ENCODE measurements around the gene TUBAL3.

Gene TUBAL3

DNA sequence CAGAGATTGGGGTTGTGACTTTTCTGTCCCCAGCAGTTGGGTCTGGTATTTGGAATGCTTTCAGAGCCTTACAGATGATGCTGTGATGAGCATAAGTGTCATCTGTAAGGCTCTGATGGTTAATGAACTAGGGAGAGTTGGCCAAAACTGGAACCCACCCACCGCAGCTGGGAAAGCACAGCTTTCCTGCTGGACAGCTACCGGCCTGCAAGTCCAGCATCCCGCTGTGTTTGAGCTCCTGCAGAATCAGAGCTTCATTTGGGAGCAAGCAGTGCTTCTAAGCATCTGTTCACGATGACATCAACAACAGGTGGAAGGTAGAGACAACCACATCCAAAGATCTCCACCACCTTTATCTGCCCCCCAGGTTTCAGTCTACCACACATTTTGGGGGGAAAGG, 28.2 kb downstream of the TUBAL3 start:
- TF ChIP-seq, protein P1, sequence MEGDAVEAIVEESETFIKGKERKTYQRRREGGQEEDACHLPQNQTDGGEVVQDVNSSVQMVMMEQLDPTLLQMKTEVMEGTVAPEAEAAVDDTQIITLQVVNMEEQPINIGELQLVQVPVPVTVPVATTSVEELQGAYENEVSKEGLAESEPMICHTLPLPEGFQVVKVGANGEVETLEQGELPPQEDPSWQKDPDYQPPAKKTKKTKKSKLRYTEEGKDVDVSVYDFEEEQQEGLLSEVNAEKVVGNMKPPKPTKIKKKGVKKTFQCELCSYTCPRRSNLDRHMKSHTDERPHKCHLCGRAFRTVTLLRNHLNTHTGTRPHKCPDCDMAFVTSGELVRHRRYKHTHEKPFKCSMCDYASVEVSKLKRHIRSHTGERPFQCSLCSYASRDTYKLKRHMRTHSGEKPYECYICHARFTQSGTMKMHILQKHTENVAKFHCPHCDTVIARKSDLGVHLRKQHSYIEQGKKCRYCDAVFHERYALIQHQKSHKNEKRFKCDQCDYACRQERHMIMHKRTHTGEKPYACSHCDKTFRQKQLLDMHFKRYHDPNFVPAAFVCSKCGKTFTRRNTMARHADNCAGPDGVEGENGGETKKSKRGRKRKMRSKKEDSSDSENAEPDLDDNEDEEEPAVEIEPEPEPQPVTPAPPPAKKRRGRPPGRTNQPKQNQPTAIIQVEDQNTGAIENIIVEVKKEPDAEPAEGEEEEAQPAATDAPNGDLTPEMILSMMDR (IDR thresholded peaks at IDR 0.05; ENCODE audit: borderline replicate concordance, insufficient read depth, low read depth, low read length): no peak
- H3K4me3 ChIP-seq (ENCODE audit: low read depth, low read length): no peak overlapping the region

DNA sequence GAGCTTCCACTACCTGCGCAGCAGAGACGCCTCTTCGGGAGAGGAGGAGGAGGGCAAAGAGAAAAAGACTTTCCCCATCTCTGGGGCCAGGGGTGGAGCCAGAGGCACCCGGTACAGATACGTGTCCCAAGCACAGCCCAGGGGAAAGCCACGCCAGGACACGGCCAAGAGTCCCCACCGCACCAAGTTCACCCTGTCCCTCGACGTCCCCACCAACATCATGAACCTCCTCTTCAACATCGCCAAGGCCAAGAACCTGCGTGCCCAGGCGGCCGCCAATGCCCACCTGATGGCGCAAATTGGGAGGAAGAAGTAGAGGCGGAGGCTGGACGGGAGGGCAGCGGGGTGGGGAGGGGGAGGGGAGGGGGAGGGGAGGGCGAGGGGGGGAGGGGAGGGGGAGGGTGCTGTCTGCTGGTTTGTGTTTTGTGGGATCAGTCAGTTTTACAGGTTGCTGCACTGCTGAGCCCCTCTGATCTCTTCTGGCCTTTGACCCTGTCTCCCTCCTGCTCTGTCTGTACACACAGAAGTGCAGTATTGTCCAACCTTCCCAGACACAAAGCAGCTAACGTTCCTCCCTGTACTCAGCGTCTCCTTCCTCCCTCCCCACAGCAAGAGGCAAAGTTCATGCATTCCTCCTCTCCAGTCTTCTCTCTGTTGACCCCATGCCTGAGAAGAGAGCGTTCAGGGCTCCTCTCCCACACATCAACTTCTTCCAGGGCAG, 30.6 kb downstream of the TUBAL3 start:
- TF ChIP-seq, protein P1 (IDR thresholded peaks at IDR 0.05; ENCODE audit: borderline replicate concordance, insufficient read depth, low read depth, low read length): no peak
- H3K4me3 ChIP-seq (ENCODE audit: low read depth, low read length): no peak overlapping the region

DNA sequence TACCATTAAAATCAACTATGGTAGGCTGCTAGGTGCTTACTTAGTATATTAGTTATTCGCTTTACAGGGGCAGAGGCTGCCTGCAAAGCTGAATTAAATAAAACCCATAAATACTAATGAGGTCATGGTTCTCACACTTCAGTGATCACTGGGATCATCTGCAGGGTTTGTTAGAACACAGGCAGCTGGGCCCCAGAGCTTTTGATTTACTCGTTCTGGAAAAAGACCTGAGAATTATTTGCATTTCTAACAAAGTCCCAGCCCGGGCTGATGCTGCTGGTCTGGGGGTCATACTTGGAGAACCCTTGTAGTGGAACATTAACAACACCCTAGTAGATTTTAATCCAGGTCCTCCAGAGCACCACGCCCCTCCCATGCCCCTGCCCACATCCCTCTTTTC, 31.3 kb downstream of the TUBAL3 start:
- TF ChIP-seq, protein P1 (IDR thresholded peaks at IDR 0.05; ENCODE audit: borderline replicate concordance, insufficient read depth, low read depth, low read length): no peak
- H3K4me3 ChIP-seq (ENCODE audit: low read depth, low read length): no peak overlapping the region

DNA sequence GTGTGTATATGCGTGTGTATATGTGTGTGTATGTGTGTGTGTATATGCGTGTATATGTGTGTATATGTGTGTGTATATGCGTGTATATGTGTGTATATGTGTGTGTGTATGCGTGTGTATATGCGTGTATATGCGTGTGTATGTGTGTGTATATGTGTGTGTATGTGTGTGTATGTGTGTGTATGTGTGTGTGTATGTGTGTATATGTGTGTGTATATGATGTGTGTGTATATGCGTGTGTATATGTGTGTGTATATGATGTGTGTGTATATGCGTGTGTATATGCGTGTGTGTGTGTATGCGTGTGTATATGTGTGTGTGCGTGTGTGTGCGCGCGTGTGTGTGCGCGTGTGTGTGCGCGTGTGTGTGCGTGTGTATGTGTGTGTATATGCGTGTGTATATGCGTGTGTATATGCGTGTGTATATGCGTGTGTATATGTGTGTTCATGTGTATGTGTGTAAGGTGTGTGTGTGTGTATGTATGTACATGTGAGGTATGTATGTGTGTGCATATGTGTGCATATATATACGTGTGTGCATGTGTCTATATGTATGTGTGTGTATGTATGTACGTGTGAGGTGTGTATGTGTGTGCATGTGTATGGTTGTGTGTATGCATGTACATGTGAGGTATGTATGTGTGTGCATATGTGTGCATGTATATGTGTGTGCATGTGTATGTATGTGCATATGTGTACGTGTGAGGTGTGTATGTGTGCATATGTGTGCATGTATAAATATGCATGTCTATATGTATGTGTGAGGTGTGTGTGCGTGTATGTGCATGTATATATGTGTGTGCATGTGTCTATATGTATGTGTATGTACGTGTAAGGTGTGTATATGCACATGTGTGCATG, 33.9 kb downstream of the TUBAL3 start:
- H3K4me3 ChIP-seq (ENCODE audit: low read depth, low read length): no peak overlapping the region
- TF ChIP-seq, protein P1 (IDR thresholded peaks at IDR 0.05; ENCODE audit: borderline replicate concordance, insufficient read depth, low read depth, low read length): no peak

DNA sequence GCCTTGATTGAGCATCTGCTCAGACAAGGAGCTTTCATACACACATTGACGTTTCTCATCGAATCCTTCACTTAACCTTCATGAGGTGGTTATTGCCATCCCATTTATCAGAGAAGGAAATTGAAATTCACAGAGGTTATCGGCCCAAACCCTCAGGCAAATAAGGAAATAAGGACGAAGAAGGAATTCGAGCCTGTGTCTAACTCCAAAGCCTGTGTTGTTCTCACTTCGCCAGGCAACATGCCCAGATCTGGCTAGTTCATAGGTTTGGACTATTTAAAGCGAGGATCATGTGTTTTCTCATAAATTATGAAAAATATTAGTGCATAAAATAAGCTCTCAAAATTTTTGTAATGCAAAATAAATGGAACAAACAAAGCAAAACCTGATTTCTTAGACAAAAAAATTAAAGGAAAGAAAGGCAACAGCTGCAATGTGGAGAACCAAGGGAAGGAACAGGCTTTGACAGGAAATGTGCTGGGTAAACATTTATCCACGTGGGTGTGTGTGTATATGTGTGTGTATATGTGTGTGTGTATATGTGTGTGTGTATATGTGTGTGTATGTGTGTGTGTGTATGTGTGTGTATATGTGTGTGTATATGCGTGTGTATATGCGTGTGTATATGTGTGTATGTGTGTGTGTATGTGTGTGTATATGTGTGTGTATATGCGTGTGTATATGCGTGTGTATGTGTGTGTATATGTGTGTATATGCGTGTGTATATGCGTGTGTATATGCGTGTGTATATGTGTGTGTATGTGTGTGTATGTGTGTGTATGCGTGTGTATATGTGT, 35.1 kb downstream of the TUBAL3 start:
- TF ChIP-seq, protein P1 (IDR thresholded peaks at IDR 0.05; ENCODE audit: borderline replicate concordance, insufficient read depth, low read depth, low read length): no peak
- no peak overlapping the region for H3K4me3 ChIP-seq (ENCODE audit: low read depth, low read length)

DNA sequence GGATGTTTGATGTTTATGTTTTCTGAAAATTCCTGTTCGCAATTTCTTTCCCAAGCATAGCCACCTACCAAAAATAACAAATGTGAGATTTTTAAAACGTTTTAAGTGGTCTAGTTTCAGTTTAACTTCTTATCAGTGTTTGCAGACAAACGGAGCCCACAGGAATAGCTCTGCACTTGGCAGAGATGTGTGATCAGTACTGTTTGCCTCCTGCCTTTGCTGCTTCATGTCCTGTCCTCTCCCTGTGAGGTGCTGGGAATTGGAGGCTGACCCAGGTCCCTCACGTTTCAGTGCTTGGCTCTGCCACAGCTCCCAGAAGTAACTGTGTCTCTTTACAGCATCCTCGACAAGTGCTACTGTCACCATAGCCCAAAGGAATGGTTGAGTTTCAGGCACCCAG, 38.7 kb downstream of the TUBAL3 start:
- no peak overlapping the region for H3K4me3 ChIP-seq (ENCODE audit: low read depth, low read length)
- TF ChIP-seq, protein P1 (IDR thresholded peaks at IDR 0.05; ENCODE audit: borderline replicate concordance, insufficient read depth, low read depth, low read length): no peak
